HepG2 (cell line): ENCODE results near the gene AKR7A2. TPM values are rescaled to one million over a fixed set of nuclear protein-coding genes. Genes with fewer than 3 reads are reported as not detected.

Experiments used
- ATRX ChIP-seq: sonication (generic); formaldehyde crosslinking; IDR thresholded peaks from 2 replicates; pipeline ENCODE4 v1.4.0; 2020; ENCODE audit warnings: missing genetic modification reagents, borderline replicate concordance
- GABPA ChIP-seq, 2 experiments: IDR thresholded peaks; 2 replicates each; pipeline ENCODE4 v1.6.1; 2011 to 2016; ENCODE audit warnings: low read depth in 2 of 2, low read length in 1 of 2, missing biosample characterization in 1 of 2, missing genetic modification characterization in 1 of 2
- GABPB1 ChIP-seq: IDR thresholded peaks from 2 replicates; pipeline ENCODE4 v1.6.1; 2016; ENCODE audit warnings: mild to moderate bottlenecking, missing genetic modification reagents, moderate library complexity, missing compliant biosample characterization
- GTF3A ChIP-seq: sonication (generic); formaldehyde crosslinking; conservative IDR thresholded peaks from 2 replicates; pipeline ENCODE4 v1.4.0; 2020; ENCODE audit warnings: mild to moderate bottlenecking, missing genetic modification reagents
- ISX ChIP-seq: sonication (generic); formaldehyde crosslinking; conservative IDR thresholded peaks from 2 replicates; pipeline ENCODE4 v1.5.0; 2020; ENCODE audit warnings: missing genetic modification reagents
- KIAA2018 ChIP-seq: sonication (generic); formaldehyde crosslinking; IDR thresholded peaks from 2 replicates; pipeline ENCODE4 v1.5.0; 2020; ENCODE audit warnings: mild to moderate bottlenecking, missing genetic modification reagents, borderline replicate concordance
- PBX2 ChIP-seq: IDR thresholded peaks from 2 replicates; pipeline ENCODE4 v1.6.1; 2016; ENCODE audit warnings: control low read depth
- RCOR2 ChIP-seq: IDR thresholded peaks from 2 replicates; pipeline ENCODE4 v1.6.1; 2016; ENCODE audit warnings: missing biosample characterization, missing genetic modification reagents
- ZFP37 ChIP-seq: sonication (generic); formaldehyde crosslinking; IDR thresholded peaks from 2 replicates; pipeline ENCODE4 v1.4.0; 2020; ENCODE audit warnings: missing genetic modification reagents, borderline replicate concordance
- ZHX2 ChIP-seq, 2 experiments: sonication (generic) in 1 of 2; formaldehyde crosslinking in 1 of 2; IDR thresholded peaks; 2 replicates each; pipeline versions ENCODE4 v1.6.1 to v1.9.0; 2014 to 2022; ENCODE audit warnings: antibody characterized with exemption in 1 of 2, borderline replicate concordance in 1 of 2, inconsistent platforms in 1 of 2, low read depth in 1 of 2, missing genetic modification reagents in 1 of 2
- ZNF614 ChIP-seq: IDR thresholded peaks from 2 replicates; pipeline ENCODE4 v1.6.1; 2018; ENCODE audit warnings: missing biosample characterization, missing genetic modification reagents, inconsistent platforms, borderline replicate concordance
- ZNF644 ChIP-seq: IDR thresholded peaks from 2 replicates; pipeline ENCODE4 v1.6.1; 2016; ENCODE audit warnings: low read depth
- ZNF790 ChIP-seq: sonication (generic); formaldehyde crosslinking; IDR thresholded peaks from 2 replicates; pipeline ENCODE4 v1.8.0; 2022; ENCODE audit warnings: missing genetic modification reagents, mild to moderate bottlenecking, borderline replicate concordance
- polyA plus RNA-seq, 8 experiments: library from polyadenylated mRNA; depleted of rRNA in 3 of 8; stranded (reverse) in 7 of 8; unstranded in 1 of 8; fragments of >200 nt; fragmentation: Illumina TruSeq in 4 of 8; extraction: Trizol in 4 of 8; gene quantifications; 2 replicates each; pipeline versions ENCODE4 v1.2.1 to v1.2.3, GENCODE V29; 2011 to 2016; ENCODE audit warnings: low read depth in 4 of 8, missing spikeins in 1 of 8, mixed read lengths in 1 of 8; ENCODE audit not compliant: insufficient read depth in 1 of 8
- total RNA-seq, 5 experiments: library from RNA; depleted of rRNA; stranded (reverse); fragments of >200 nt; fragmentation: Illumina TruSeq; extraction: Trizol; gene quantifications; 2 replicates each; pipeline ENCODE4 v1.2.3, GENCODE V29; 2016; ENCODE audit warnings: low read depth in 1 of 5

The AKR7A2 gene
- total and polyA plus RNA-seq, 2 of the 13 experiments (the other 11 are each of a cell fraction or from before 2014, with no cell fraction given), result 45.2 to 75.6 TPM

GRCh38 chr1:19315378-19316198, 3.6 kb upstream of the AKR7A2 start (continued):
- TF ChIP-seq KIAA2018 (CRISPR knock-in tag) (no peak), GTF3A (CRISPR knock-in tag) (no peak), ISX (CRISPR knock-in tag) (no peak), ZFP37 (CRISPR knock-in tag) (no peak), PBX2 (CRISPR knock-in tag) (no peak), ATRX (CRISPR knock-in tag) (no peak), ZNF614 (CRISPR knock-in tag) (no peak), ZNF790 (CRISPR knock-in tag) (no peak), ZHX2 (IDR thresholded peaks at IDR 0.05; ENCODE audit: low read depth) (no peak), ZHX2 (CRISPR knock-in tag; IDR thresholded peaks at IDR 0.05; ENCODE audit: borderline replicate concordance) (no peak), RCOR2 (CRISPR knock-in tag) (no peak), ZNF644 (no peak), GABPB1 (peak; percentile 53), GABPA (IDR thresholded peaks at IDR 0.05; ENCODE audit: low read depth, low read length) (no peak; the same call in 1 of the 2 replicates), GABPA (CRISPR knock-in tag; IDR thresholded peaks at IDR 0.05; ENCODE audit: low read depth) (peak; percentile 64)
